Thoracic aorta (tissue), 2 donors: ENCODE measurements around the gene IFT122. TPM values are rescaled to one million over a fixed set of nuclear protein-coding genes. Genes with fewer than 3 reads are reported as not detected.

Experiments used
- ATAC-seq: fragments of 150-250 bp; one replicate; pipeline ENCODE4 v1.8.0; 2017; ENCODE audit warnings: low read depth; ENCODE audit not compliant: insufficient number of reproducible peaks, low FRiP score
- DNase-seq: peaks from one replicate; pipeline ENCODE4 v3.0.0-alpha.2; 2020; ENCODE audit warnings: low spot score
- H3K27ac ChIP-seq, 2 donors: fragments of 200-600 bp; sonication (generic); 1 replicate in 1 of 2; 2 replicates in 1 of 2; pipeline ENCODE4 v1.5.1; 2016; ENCODE audit warnings: mild to moderate bottlenecking in 2 of 2, moderate library complexity in 2 of 2
- H3K27me3 ChIP-seq: fragments of 200-600 bp; sonication (generic); replicated peaks from 2 replicates; pipeline ENCODE4 v1.6.0; 2016; ENCODE audit warnings: mild to moderate bottlenecking; ENCODE audit not compliant: insufficient read depth
- H3K36me3 ChIP-seq: fragments of 200-600 bp; sonication (generic); one replicate; pipeline ENCODE4 v1.5.1; 2016
- H3K4me1 ChIP-seq, 2 donors: fragments of 200-600 bp; sonication (generic); 1 replicate in 1 of 2; 2 replicates in 1 of 2; pipeline versions ENCODE4 v1.5.1 to v1.6.0; 2016; ENCODE audit warnings: low read depth in 2 of 2, mild to moderate bottlenecking in 1 of 2; ENCODE audit not compliant: control insufficient read depth in 1 of 2
- H3K4me3 ChIP-seq: fragments of 200-600 bp; sonication (generic); 2 replicates; pipeline ENCODE4 v1.5.1; 2016; ENCODE audit warnings: mild to moderate bottlenecking
- H3K9me3 ChIP-seq: fragments of 200-600 bp; sonication (generic); 2 replicates; pipeline ENCODE4 v1.5.1; 2016
- total RNA-seq, 2 donors: library from RNA; depleted of rRNA; stranded (reverse); fragments of >200 nt; gene quantifications; one replicate each; pipeline versions ENCODE4 v1.1.0 to v1.2.3, GENCODE V29; 2016
- TF ChIP-seq, protein P1 (sequence below): fragments of 200-600 bp; sonication (generic); IDR thresholded peaks from one replicate; pipeline ENCODE4 v1.5.1; 2019; ENCODE audit warnings: antibody characterized with exemption

Gene IFT122
- total RNA-seq, 2 donors from 2014 or later: 50.1 to 61.9 TPM

DNA sequence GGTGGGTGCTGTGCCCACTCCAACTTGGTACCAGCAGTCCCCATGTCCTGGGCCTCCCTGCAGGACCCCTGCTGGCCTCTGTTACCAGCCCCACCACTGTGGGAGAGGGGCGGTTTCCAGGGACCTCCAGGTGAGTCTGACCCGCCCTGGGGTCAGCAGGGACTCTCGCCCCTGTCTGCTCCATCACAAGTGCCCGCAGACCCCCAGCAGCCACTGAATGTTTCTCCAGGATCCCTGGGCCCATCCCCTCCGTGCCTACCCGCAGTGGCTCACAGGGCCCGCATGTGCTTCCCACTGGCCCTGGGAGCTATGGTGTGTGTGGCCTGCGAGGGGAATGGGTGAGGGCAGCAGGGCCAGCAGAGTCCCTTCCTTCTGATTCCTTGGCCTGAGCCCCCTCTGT is 78.6 kb downstream of the IFT122 start:
- Histone ChIP-seq H3K4me3 (no peak overlapping the region), H3K9me3 (no peaks in the 10 kb centered on the region), H3K27me3 (no peaks in the 10 kb centered on the region), H3K36me3 (peaks cover 5% of the 10 kb centered on the region), H3K27ac (no peak overlapping the region), H3K4me1 (no peaks in the 10 kb centered on the region)
- DNase-seq: no peak
- TF ChIP-seq, protein P1, sequence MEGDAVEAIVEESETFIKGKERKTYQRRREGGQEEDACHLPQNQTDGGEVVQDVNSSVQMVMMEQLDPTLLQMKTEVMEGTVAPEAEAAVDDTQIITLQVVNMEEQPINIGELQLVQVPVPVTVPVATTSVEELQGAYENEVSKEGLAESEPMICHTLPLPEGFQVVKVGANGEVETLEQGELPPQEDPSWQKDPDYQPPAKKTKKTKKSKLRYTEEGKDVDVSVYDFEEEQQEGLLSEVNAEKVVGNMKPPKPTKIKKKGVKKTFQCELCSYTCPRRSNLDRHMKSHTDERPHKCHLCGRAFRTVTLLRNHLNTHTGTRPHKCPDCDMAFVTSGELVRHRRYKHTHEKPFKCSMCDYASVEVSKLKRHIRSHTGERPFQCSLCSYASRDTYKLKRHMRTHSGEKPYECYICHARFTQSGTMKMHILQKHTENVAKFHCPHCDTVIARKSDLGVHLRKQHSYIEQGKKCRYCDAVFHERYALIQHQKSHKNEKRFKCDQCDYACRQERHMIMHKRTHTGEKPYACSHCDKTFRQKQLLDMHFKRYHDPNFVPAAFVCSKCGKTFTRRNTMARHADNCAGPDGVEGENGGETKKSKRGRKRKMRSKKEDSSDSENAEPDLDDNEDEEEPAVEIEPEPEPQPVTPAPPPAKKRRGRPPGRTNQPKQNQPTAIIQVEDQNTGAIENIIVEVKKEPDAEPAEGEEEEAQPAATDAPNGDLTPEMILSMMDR: no peak
- ATAC-seq: no peak

DNA sequence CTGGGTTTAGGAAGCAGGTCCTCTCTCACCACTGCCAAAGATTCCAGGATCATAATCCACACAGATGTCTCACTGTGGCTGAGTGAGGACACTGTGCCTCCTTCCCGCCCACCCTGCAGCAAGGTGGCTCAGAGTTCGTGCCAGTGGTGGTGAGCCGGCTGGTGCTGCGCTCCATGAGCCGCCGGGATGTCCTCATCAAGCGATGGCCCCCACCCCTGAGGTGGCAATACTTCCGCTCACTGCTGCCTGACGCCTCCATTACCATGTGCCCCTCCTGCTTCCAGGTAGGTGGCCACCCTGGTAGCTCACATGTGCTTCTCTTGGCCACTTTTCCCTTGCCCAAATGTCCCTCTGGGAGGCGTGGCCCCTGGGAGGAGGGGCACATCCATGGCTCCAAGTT is 79.4 kb downstream of the IFT122 start:
- H3K36me3 ChIP-seq: no peaks in the 10 kb centered on the region
- DNase-seq: no peak

DNA sequence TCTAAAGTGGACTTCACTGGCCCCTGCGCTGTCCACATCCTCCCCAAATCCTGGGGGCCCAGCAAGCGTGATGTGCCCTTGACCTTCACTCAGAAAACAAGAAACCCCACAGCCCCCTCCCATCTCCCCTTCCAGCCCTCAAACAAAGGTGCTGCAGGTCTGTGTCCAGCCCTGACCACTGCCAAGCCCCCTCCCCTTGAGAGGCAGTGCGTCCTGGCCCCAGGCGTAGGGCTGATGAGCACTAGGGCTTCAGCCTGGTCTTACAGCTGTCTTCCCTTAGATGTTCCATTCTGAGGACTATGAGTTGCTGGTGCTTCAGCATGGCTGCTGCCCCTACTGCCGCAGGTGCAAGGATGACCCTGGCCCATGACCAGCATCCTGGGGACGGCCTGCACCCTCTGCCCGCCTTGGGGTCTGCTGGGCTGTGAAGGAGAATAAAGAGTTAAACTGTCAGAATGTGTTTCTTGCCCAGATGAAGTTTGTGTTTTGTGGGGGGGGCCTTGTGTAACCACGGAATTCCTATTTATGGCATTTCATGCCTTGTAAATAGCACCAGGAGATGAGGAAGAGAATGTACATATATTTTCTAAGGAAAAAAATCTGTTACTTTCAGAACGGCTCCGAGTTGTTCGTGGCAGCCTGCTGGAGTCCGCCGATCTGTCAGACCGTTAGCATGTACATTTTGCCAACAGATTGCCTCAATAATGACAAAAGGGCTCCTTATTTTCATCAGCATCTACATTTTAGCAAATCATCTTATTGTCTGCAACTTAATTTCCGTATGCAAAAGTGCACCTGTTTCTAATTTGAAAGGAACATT is 80.1 kb downstream of the IFT122 start:
- Histone ChIP-seq H3K36me3 (no peaks in the 10 kb centered on the region), H3K27me3 (no peaks in the 10 kb centered on the region), H3K27ac (no peak overlapping the region), H3K9me3 (no peaks in the 10 kb centered on the region), H3K4me3 (no peak overlapping the region), H3K4me1 (no peaks in the 10 kb centered on the region)
- TF ChIP-seq, protein P1: no peak
- ATAC-seq (no peak), DNase-seq (no peak)

More for the DNA sequence above, 79.4 kb downstream of the IFT122 start:
- H3K27ac ChIP-seq: no peak overlapping the region
- no peaks in the 10 kb centered on the region for H3K27me3 ChIP-seq
- H3K4me3 ChIP-seq: no peak overlapping the region
- no peaks in the 10 kb centered on the region for H3K9me3 ChIP-seq
- ATAC-seq: no peak
- TF ChIP-seq, protein P1: no peak
- H3K4me1 ChIP-seq: no peaks in the 10 kb centered on the region

DNA sequence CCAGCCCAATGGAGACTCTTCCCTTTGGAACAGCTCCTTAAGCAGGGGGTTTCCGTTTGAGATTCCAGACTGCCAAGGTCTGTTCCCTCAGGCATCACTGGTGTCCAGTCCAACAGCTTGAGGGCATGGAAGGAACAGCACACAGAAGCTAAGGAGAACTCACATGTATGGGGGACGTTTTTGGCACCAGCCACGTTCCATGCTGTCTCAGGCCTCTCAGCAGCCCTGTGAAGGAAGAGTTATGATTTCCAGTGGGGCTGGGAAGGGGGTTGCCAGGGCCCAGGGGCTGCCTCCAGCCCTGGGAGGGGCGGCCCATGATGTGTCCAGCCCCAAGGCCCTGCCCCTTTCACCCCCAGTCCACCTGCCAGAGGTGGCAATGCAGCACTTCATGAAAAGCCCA is 80.9 kb downstream of the IFT122 start:
- no peaks in the 10 kb centered on the region for H3K27me3 ChIP-seq
- ATAC-seq (no peak), DNase-seq (no peak)
- H3K4me3 ChIP-seq: no peak overlapping the region
- H3K4me1 ChIP-seq: no peaks in the 10 kb centered on the region
- H3K36me3 ChIP-seq: no peaks in the 10 kb centered on the region
- H3K27ac ChIP-seq: no peak overlapping the region
- TF ChIP-seq, protein P1: no peak
- no peaks in the 10 kb centered on the region for H3K9me3 ChIP-seq

DNA sequence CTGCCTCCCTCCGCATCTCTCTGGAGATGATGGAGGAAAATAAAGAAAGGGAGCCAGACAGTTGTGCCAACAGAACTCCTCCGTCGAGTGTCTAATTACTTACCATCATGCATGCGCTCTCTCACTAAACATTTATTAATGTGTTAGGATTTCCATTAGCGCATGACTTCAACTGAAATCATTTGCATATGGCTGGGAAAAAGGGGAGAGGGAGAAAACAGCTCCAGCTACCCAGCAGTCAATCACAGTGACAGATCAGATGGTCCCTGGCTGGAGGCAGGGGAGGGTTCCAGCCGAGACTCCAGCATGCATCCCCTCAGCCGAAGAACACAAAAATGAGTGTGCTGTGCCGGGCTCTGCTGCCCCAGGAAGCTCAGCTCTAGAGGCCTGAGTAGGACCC is 81.6 kb downstream of the IFT122 start:
- TF ChIP-seq, protein P1: no peak
- ATAC-seq (no peak), DNase-seq (no peak)
- Histone ChIP-seq H3K4me1 (no peaks in the 10 kb centered on the region), H3K4me3 (no peak overlapping the region), H3K27me3 (no peaks in the 10 kb centered on the region), H3K9me3 (no peaks in the 10 kb centered on the region), H3K36me3 (no peaks in the 10 kb centered on the region), H3K27ac (no peak overlapping the region)
